RPMI7951 (cell line): Measurements from ENCODE around the gene GATA5. TPM values are rescaled to one million over a fixed set of nuclear protein-coding genes. Genes with fewer than 3 reads are reported as not detected.
"Not testable (repeated sequence)": the region's sequence is repeated elsewhere in the genome, so short reads cannot be mapped to it uniquely, and the experiment has no call there.

ENCODE experiments used
- DNase-seq: peaks from one replicate; pipeline ENCODE4 v3.0.0-alpha.2; 2012; ENCODE audit warnings: low read depth
- total RNA-seq: library from RNA; depleted of rRNA; stranded (reverse); fragments of >200 nt; shearing (Covaris generic); gene quantifications from 2 replicates; pipeline ENCODE4 v1.2.3, GENCODE V29; 2014

The GATA5 gene
- total RNA-seq, 1 experiment from 2014 or later, result not detected

DNA sequence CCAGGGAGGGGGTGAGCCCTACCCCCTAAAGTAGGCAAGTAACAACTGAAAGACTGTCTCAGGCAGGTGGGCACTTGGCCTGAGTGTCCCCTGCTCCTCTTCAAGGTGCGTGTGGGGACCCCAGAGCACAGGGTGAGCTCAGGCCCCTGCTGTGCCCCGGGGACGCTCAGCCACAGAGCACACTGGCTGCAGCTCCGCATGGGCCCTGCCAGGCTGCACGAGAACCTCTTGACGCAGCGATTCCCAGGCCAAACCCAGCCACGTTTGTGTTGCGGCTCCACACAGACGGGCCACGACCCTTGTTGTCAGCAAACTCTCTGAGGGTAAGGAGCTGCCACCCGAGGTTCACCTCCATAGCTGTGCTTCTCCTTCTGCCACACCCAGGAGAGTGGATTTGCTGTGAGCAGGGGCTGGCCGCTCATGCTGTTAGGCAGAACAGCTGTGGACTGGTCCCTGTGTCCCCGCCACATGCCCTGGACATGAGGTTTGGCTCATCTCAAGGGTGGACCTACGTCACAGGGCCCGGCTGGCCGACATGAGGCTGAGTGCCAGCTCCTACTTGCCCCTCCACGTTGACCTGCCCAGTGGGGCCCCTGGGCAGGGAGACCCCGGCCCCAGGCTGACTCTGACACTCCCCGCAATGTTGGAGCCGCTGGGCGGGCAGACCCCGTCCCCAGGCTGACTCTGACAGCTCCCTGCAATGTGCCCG, 29.7 kb upstream of the GATA5 start:
- DNase-seq, result no peak

DNA sequence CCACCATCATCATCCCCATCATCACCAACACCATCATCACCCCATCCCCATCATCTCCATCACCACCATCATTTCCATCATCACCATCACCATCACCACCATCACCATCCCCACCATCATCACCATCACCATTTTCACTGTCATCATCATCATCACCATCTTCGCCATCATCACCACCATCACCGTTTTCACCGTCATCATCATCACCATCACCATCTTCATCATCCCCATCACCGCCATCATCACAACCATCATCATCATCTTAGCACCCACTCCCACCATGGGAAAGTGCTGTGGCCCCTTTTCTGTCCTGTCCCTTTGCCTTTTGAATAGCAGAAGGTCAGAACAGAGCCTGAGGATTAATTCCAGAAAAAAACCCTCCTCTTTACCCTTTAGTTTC, 28.5 kb upstream of the GATA5 start:
- no peak for DNase-seq

DNA sequence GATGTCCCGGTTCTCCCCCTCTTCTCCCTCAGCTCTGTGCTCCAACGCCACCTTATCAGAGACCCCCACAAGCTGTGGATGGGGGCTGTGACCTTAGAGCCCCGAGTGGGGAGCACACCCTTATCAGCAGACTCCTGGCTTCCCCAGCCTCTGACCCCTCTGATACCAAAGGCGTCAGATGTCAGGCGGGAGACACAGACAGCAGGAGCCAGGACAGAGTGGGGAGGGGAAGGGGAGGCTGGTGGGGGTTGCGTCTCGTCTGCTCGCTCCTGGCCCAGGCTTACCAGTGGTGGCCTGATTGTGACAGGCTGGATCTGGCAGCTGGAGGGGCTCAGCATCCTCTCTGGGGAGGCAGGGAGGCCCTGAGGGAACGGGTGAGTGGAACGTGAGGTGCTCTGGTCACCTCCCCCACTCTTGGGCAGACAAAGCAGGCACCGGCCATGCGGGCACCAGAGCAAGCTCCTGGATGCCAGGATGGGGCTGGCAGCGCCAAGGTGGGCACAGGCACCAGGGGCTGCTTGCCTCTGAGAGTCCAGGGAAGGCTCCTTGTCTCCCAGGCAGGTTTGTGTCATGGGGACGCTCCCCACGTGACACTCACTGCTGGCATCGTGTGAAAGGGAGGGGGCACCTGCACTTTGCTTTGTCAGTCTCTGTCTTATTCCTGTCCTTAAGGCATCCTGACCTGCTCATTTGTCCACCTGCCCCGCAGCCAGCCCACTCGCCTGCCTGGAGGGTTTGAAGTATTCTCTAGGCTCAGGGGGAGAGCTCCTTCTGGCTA, 27.8 kb upstream of the GATA5 start:
- no peak for DNase-seq

DNA sequence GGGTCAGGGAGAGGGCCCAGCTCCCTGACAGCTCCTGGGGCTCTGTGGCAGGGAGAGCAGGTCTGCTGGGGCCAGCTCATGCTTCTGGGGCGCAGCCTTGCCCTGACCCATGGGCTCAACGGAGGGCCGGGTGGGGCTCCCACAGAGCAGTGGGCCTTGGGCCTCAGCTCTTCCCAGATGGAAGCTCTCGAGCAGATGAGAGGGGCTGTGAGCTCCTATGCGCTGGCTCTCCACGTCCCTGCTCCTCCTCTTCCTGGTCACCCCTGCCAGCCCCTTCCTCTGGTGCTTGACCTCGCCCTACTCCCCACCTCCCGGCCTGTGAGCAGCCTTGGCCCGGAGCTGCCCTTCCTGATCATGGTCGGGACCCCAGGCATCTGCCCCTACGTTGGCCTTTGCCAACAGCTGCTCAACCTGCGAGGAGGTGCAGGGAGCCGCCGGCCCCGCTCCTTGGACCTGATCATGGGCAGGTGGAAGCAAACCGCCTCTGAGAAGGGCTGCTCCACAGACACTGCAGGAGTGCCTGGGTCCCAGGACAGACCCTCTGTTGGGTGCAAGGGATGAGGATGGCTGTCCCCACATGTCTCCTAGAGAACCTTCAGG, 26.8 kb upstream of the GATA5 start:
- DNase-seq, result no peak

DNA sequence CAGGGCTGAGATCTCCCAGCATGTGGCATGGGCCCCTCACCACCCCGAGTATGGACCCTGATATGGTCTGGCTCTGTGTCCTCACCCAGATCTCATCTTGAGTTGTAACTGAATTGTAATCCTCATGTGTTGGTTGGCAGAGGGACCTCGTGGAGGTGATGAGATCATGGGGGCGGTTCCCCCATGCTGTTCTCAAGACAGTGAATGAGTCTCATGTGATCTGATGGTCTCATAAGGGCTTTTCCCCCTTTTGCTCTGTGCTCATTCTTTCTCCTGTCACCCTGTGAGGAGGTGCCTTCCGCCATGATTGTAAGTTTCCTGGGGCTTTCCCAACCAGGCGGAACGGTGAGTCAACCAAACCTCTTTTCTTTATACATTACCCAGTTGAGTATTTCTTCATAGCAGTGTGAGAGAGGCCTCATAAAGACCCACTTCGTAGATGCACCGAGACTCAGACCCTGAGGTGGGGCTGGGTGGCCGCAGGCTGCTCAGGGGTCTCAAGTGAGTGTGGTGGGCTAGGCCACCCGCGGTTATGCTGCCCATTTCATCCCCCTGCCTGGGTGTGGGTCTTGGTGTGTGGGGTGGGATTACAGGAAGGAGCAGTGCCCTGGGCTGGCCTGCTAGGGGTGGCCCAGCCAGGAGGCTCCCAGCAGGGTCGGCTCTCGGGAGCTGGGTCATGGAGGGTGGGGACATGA, 26.2 kb upstream of the GATA5 start:
- peak; percentile 83 for DNase-seq

DNA sequence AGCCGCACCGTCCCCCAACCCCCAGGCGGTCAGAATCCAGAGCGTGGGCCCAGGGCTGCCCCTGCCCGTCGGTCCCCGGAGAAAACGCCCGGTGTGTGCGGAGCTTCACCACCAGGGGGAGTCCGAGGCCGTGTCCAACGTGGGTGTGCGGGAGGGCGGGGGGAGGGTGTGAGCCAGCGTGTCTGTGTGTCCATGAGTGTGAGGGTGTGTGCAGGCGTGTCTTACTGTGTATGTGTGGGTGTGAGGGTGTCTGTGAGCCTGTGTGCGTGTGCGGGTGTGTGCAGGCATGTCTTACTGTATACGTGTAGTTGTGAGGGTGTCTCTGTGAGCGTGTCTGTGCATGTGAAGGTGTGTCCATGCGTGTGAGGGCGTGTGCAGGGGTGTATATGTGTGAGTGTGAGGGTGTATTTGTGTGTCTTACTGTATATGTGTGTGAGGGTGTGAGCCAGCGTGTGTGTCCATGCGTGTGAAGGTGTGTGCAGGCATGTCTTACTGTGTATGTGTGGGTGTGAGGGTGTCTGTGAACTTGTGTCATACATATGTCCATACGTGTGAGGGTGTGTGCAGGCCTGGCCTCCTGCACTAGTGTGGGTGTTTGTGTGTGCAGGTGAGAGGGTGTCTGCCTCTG, 24.6 kb upstream of the GATA5 start:
- peak; percentile 64 for DNase-seq

DNA sequence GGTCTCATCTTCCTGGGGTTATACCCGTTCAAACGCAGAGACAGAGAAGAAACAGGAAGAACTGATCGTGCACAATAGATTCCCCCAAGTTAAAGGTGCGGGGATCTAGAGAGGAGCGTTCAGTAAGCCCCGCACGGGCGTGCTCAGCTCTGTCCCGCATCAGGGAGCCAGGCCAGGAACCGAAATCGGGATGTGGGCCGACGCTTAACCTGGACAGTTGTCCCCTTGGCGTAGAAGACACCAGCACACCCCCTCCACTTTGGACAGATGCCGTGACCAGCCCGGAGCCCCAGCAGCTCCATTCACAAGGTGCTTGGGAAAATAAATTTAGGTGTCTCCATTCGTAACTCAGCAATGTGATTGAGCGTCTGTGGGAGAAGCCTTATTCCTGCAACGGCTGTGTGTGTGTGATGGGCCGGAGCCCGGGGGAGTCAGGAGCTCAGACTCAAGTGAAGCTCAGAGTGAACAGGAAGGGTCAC, 24.0 kb upstream of the GATA5 start:
- DNase-seq, result no peak

DNA sequence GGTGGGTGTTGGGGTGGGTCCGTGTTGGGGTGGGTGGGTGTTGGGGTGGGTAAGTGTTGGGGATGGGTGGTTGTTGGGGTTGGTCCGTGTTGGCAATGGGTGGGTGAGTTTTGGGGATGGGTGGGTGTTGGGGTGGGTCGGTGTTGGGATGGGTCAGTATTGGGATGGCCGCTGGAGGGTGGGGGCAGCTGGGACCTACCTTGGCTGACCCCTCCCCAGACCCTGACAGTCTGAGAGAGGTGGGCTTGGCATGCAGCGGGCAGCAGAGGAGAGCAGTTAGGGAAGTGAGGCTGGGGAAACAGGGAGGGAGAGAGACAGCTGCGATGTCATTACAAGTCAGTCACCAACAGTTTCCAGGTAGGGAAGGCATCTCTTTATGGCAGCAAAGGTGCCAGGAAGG, 23.1 kb upstream of the GATA5 start:
- no peak for DNase-seq

DNA sequence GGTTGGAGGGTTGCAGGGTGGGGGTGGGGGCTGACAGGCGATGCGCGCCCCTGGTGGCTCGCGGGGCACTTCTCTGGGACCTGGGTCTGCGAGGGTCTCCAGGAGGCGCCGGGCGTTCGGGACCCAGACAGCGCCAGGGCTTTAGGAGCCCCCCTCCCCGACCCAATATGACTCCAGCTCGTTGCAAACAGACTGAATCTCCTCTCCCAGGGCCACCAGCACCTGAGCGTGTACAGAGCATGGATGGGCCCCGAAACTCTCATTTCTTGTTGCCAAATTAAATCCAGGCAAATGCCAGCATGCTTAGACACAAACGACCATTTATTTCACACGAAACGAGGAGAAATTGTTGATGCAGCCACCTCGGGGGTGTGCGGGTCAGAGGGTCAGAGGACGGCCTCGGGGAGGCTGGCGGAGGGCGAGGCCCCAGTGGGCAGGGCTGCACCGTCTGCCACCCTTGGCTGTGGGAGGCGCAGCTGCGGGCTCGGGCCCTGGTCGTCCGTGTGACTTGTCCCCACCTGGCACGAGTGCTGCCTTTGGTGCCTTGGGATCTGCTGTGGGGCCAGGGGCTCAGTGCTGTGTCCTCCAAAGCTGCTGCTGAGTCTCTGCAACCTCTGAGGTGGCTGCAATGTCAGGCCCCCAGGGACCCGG, 20.9 kb upstream of the GATA5 start:
- no peak for DNase-seq

DNA sequence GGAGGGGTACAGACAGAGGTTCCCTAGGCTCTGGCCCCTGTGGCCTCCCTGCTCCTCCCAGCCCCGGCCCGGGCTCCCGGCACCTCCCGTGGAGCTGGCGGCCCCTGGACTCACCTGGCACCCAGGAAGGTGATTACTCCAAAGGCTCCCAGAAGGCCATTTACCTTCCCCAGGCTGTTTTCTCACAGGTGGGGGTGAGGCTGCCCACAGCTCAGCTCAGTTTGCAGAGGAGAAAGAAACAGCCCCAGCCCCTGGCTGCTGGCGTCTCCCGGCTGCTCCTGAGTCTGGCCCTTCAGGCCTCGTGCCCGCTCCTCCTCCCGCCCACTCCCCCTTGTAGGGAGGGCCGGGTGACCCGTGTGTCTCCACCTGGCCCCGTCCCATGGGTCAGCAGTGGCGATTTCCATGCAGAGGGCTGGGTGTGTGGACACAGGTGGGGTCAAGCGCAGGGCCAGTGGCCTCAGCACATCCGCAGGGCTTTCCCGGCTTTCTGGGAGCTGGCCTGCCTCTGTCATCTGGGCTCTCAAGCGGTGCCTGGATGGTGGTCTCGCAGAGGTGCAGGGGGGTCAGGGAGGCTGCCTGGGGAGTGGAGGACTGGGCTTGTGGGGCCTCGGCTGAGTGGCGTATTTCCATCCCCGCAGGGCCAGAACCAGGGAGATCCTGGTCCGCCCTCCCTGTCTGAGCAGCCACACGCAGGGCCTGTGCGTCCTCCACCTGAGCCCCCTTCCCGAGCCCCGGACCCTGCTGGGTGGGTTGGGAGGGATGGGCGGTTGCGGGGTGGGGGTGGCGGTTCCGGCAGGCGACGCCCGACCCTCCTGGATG, 20.2 kb upstream of the GATA5 start:
- DNase-seq, result no peak

DNA sequence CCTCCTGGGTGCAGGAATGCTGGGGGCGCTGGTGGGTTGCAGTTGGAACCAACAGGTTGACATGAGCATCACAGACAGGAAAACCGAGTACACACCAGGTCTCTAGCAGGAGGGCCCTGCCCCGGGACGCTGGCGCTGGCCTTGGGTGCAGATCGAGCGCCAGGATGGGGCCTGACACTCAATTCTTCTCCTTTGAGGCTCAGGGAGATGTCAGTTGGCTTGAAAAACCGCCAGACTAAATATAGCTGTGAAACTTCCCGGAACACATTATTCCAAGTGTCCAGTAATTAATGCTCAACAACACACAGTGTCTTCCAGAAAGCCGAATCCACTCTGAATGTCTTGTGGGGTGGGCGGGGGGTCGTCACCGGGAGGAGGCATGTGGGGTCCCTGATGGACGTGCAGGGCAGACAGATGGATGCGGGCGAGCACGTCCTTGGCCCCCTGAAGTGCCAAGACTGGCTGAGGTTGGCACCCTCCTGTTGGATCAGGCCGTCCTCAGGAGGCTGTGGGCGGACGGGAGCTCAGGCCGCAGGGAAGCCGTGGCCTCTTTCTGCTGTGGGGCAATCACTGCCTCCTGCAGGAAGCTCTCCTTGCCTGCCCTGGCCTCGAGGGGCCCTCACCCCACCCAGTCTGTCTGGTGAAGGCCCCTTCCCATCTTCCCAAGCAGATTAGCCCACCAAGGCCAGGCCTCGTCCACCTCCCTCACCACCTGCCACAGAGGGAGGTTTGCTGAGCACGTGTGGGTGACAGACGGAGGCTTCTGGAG, 19.4 kb upstream of the GATA5 start:
- no peak for DNase-seq

DNA sequence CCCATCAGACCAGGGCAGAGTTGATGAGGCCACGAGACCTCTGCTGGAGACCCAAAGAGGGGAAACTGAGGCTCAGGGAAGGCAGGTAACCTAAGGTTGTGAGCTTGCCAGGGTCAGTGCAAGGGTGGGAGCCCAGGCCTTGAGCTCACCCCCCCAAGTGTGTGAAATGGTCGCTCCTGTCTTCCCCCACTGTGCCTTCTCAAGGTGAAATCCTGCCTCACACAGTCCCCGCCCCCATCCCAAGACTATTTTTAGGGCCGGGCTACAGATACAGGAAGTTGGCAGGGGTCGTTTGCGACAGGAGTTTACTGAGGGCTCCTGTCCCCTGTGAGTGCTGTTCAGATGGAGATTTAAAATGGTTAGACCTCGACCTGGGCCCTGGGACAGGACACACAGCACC, 18.7 kb upstream of the GATA5 start:
- no peak for DNase-seq

DNA sequence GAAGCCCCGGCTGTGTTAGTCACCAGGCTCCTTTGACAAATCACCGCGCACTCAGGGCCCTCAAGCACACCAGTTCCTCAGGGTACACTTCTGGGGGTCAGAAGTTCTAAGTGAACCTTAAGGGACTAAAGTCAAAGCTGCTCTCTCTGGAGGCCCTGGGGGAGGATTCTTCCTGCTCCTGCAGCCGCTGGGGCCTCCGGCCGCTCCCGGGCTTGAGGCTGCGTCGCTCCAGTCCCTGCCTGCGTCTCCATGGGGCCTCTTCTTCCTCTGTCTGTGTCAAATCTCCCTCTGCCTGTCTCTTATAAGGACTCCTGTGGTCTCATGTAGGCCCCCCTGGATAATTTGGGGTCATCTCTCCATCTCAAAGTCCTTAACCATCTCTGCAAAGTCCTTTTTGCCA, 18.1 kb upstream of the GATA5 start:
- DNase-seq, result no peak

DNA sequence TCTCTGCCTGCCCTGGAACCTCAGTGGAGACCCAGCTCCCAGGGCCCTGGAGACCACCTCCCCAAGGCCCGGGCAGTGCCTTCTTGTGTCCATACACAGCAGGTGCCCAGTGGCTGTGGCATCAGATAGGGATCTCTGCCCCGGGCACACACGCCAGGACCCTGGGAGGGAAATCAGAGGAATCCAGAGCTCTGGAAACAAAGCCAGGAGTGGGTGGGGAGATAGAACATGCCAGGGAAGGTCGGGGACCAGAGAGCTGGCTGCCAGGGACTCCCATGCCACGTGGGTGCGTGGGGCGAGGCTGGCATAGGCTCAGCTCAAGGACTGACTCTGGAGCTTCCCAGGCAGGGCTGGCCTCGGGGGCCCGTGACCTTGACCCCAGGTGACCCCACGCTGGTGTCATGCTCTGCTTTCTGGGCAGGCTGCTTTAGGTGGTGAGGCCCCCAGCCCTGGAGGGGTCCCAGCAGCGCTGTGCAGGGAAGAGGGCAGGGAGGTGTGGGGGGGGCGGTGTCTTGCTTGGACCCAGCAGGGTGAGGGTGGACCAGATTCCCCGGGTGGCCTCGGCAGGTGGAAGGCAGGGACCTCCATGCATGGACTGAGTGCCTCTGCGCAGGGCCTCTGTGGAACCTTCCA, 17.6 kb upstream of the GATA5 start:
- DNase-seq, result no peak

DNA sequence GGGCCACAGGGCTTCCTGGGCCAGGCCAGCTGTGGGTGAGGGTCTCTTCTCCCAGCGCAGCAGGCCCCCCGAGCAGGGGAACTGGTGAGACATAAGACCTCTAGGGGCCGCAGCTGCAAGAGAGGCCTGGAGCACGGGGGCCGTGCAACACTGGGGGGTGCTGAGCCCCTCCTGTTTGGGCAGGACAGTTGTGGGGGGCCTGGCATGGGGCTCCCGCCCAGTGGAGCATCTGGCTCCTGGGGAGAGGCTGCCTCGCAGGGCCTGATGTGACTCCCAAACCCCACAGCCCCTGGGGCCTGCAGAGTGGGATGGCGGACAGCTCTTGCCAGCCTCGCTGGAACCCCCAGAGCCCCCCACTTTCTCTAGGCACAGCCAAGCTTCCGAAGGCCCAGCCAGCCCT, 16.9 kb upstream of the GATA5 start:
- no peak for DNase-seq

DNA sequence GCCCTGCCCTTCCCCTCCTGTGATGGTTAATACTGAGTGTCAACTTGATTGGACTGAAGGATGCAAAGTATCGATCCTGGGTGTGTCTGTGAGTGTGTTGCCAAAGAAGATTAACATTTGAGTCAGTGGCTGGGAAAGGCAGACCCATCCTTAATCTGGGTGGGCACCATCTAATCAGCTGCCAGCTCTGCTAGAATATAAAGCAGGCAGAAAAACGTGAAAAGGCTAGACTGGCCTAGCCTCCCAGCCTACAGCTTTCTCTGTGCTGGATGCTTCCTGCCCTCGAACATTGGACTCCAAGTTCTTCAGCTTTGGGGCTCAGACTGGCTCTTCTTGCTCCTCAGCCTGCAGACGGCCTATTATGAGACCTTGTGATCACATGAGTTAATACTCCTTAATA, 15.0 kb upstream of the GATA5 start:
- DNase-seq, result not testable (repeated sequence)

DNA sequence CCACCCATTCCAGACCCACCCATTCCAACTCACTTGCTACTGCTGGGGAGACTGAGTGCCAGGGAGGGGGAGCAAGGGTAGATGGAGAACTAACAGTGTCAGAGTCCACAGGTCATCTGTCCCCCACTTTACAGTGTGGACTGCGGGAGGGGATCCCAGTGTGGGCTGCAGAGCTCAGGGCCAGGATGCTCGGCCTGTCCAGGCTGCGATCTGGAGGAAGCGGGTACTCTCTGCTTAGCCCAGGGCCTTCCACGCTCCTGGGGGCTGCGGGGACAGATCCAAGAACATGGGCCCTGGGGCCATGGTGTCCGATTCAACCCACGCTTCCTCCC, 14.1 kb upstream of the GATA5 start:
- no peak for DNase-seq

DNA sequence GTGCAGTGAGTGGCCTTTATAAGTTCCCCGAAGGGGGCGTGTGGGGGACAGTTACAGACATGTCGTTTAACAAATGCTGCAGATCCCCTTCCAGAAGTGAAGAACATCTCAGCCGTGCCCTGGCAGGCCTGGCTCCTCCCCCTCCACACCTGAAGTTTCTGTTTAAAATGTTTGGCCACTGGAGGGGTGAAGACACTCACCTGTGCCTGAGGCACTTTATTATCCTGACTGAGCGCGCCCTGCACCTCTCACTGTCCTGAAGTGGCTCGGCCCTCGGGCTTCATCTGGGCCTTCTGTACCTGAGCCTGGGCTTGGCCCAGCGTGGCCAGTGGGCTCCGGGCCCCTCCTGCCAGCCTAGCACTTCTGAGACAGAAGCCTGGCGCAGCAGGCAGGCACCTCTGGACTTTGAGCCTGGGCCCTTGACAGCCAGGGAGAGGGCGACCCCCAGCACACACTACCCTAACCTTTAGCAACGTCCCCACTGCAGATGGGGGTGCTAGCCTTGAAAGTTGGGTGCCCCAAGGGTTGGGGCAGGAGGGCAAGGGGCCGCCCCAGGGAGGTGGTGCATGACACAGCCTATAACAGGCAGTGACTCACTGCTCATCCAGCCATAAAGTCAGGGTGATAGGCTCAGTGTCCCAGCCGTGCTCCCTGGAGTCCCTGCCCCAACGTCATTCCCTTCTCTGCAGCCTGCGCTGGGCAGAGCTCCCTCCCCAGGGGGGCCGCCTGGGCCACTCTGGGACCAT, 13.6 kb upstream of the GATA5 start:
- peak; percentile 68 for DNase-seq

DNA sequence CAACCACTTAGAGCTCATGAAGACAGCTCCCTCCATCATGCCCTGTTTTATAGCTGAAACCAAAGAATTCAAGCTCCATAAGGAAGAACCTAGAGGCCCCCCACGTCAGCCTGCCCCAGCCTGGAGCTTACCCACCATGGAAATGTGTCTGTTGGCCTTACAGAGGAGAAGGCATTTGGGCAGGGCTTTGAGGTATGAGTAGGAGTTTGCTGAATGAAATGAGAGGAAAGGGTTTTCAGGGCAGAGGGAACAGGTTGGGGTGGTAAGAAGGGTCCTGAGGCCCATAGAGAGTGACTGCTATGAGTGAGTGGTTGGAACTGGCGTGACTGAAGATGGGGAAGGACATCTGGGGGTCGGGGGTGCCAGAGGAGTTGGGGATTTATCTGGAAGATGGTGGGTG, 12.7 kb upstream of the GATA5 start:
- DNase-seq, result no peak
